Bronchial smooth muscle cell (primary cell): Measurements from ENCODE around the gene CPLANE2. TPM values are rescaled to one million over a fixed set of nuclear protein-coding genes. Genes with fewer than 3 reads are reported as not detected.

Experiments
- total RNA-seq: library from RNA; depleted of rRNA; stranded (reverse); fragments of >200 nt; gene quantifications from 2 replicates; pipeline ENCODE4 v1.2.1, GENCODE V29; 2014

The CPLANE2 gene, protein sequence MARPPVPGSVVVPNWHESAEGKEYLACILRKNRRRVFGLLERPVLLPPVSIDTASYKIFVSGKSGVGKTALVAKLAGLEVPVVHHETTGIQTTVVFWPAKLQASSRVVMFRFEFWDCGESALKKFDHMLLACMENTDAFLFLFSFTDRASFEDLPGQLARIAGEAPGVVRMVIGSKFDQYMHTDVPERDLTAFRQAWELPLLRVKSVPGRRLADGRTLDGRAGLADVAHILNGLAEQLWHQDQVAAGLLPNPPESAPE
- total RNA-seq = 10.8 and 11.5 TPM in 2 replicates

DNA sequence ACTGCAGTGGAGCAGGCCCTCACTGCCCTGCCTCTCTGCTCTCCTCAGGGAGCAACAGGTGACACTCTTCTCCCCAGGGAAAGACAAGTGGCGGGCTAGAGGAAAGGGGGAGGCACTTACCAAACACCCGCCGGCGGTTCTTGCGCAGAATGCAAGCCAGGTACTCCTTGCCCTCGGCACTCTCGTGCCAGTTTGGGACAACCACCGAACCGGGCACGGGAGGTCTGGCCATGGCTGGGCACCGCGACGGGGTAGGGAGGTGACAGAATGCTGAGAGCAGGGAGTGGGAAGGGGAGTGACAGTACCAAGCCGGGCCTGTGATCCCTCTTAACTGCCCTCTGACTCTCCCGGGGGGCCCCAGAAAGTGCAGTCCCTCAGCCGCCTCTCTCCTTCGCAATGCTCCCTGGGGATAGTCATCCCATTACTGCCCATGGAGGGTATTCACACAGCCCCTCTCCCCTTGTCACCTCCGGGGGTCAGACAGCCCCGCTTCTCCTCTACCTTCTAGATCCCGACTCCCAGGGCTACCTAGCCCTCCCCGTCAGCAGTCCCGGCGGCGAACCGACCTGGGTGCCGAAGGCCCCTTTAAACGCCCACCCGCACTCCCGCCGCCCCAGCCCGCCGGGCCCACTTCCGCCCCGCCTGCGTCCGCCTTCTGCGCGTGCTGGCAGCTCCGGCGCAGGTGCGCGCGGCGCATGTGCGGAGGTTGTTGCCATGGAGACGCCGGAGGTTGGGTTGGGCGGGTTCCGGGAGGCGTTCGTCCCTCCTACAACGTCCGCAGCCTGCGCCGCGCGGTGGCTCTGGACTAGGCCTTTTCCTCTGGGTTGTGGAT, at the start of gene CPLANE2:
Gene CPLANE2, minus strand, starts transcription at position 673 of the 832 bp plus-strand sequence. Its CDS starts 441 bp downstream, at position 232.

GRCh38 chr1:16212251-16212961, 24.6 kb downstream of the CPLANE2 start, which contains the start of gene ARHGEF19:
ARHGEF19 (minus strand) TSS chr1:16212652; CDS start chr1:16209054, 3,598 bp downstream.

Other genes starting within 250 kb of the CPLANE2 start
- not detected in 2 replicates for gene SRARP, start 232.9 kb downstream of the CPLANE2 start, total RNA-seq
- gene HSPB7, start 219.1 kb downstream of the CPLANE2 start, total RNA-seq = 0.47 and 2.9 TPM in 2 replicates
- gene CLCNKA, start 215.1 kb downstream of the CPLANE2 start, total RNA-seq = not detected in 2 replicates
- gene CLCNKB, start 193.4 kb downstream of the CPLANE2 start, total RNA-seq = 0.17 TPM in 1 of 2 replicates, not detected in the other
- not detected in 2 replicates for gene FAM131C, start 163.5 kb downstream of the CPLANE2 start, total RNA-seq
- gene EPHA2, start 81.1 kb downstream of the CPLANE2 start, total RNA-seq = 2.9 and 7.9 TPM in 2 replicates
- 1.6 and 2.0 TPM in 2 replicates for gene ARHGEF19, start 24.5 kb downstream of the CPLANE2 start, total RNA-seq
- gene FBXO42, start 115.3 kb upstream of the CPLANE2 start, total RNA-seq = 7.6 and 8.1 TPM in 2 replicates
- gene SZRD1, start 130.1 kb upstream of the CPLANE2 start, total RNA-seq = 14.6 and 17.8 TPM in 2 replicates
- gene SPATA21, start 200.2 kb upstream of the CPLANE2 start, total RNA-seq = not detected in 2 replicates
- 76.6 and 106 TPM in 2 replicates for gene NECAP2, start 203.5 kb upstream of the CPLANE2 start, total RNA-seq